WERI-Rb-1 (cell line): ENCODE measurements around the gene AOPEP.
A peak's percentile ranks its signal among the peaks of the same experiment; 100 is the strongest.

ENCODE experiments used
- DNase-seq: peaks from one replicate; pipeline ENCODE4 v3.0.0-alpha.2; 2020
- H3K27ac ChIP-seq: fragments of 250-450 bp; sonication (Bioruptor Pico); 2 replicates; pipeline ENCODE4 v1.5.1; 2020; ENCODE audit warnings: mild to moderate bottlenecking, moderate library complexity
- H3K27me3 ChIP-seq: fragments of 250-450 bp; sonication (Bioruptor Pico); 2 replicates; pipeline ENCODE4 v1.5.1; 2021; ENCODE audit warnings: mild to moderate bottlenecking, low read depth, moderate library complexity; ENCODE audit not compliant: insufficient read depth, severe bottlenecking
- H3K36me3 ChIP-seq: fragments of 250-450 bp; sonication (Bioruptor Pico); 2 replicates; pipeline ENCODE4 v1.5.1; 2020; ENCODE audit warnings: mild to moderate bottlenecking, moderate library complexity
- H3K4me3 ChIP-seq: 2 replicates; pipeline ENCODE4 v1.5.1; 2011; ENCODE audit warnings: low read depth, mild to moderate bottlenecking, control low read depth, low read length
- H3K9me3 ChIP-seq: fragments of 250-450 bp; sonication (Bioruptor Pico); 2 replicates; pipeline ENCODE4 v1.5.1; 2021; ENCODE audit warnings: mild to moderate bottlenecking, moderate library complexity; ENCODE audit not compliant: severe bottlenecking
- CTCF ChIP-seq: IDR thresholded peaks from 2 replicates; pipeline ENCODE4 v1.5.1; 2011; ENCODE audit warnings: low read depth, mild to moderate bottlenecking, control low read depth, inconsistent platforms, low read length

The AOPEP gene

GRCh38 chr9:94799578-94800264, 73.2 kb downstream of the AOPEP start:
- H3K9me3 ChIP-seq = peaks cover under 1% of the 10 kb centered on the region
- no peak for TF ChIP-seq CTCF
- DNase-seq = no peak
- H3K27me3 ChIP-seq = no peaks in the 10 kb centered on the region
- H3K4me3 ChIP-seq = no peak overlapping the region
- H3K36me3 ChIP-seq = peaks cover 8% of the 10 kb centered on the region
- H3K27ac ChIP-seq = no peak overlapping the region

- TF ChIP-seq CTCF = no peak
- no peaks in the 10 kb centered on the region for H3K9me3 ChIP-seq
- no peak for DNase-seq
- H3K4me3 ChIP-seq = no peak overlapping the region
- peak overlapping the region; percentile 60 for H3K27ac ChIP-seq
- H3K36me3 ChIP-seq = peaks cover 5% of the 10 kb centered on the region
- no peaks in the 10 kb centered on the region for H3K27me3 ChIP-seq
These were observed 74.1 kb downstream of the AOPEP start for GRCh38 chr9:94800424-94801117.

- peaks cover 5% of the 10 kb centered on the region for H3K36me3 ChIP-seq
- DNase-seq = peak; percentile 86
- H3K27ac ChIP-seq = peak overlapping the region; percentile 67
- no peaks in the 10 kb centered on the region for H3K9me3 ChIP-seq
- no peak overlapping the region for H3K4me3 ChIP-seq
- no peak for TF ChIP-seq CTCF
- H3K27me3 ChIP-seq = no peaks in the 10 kb centered on the region
These were observed 74.7 kb downstream of the AOPEP start for GRCh38 chr9:94801234-94801633.

GRCh38 chr9:94801681-94802080, 75.2 kb downstream of the AOPEP start:
- H3K9me3 ChIP-seq = no peaks in the 10 kb centered on the region
- peak overlapping the region; percentile 67 for H3K27ac ChIP-seq
- no peak for TF ChIP-seq CTCF
- H3K4me3 ChIP-seq = no peak overlapping the region
- peaks cover 5% of the 10 kb centered on the region; the same call in 1 of the 2 replicates for H3K36me3 ChIP-seq
- DNase-seq = no peak
- H3K27me3 ChIP-seq = no peaks in the 10 kb centered on the region

- Histone ChIP-seq H3K27me3 (no peaks in the 10 kb centered on the region), H3K36me3 (peaks cover 5% of the 10 kb centered on the region; the same call in 1 of the 2 replicates), H3K4me3 (no peak overlapping the region), H3K27ac (peak overlapping the region; percentile 67), H3K9me3 (no peaks in the 10 kb centered on the region)
- no peak for DNase-seq
- no peak for TF ChIP-seq CTCF
These were observed 75.8 kb downstream of the AOPEP start for GRCh38 chr9:94802251-94802650.
